ENCODE measurements around the gene HOXA4.

The HOXA4 gene

DNA sequence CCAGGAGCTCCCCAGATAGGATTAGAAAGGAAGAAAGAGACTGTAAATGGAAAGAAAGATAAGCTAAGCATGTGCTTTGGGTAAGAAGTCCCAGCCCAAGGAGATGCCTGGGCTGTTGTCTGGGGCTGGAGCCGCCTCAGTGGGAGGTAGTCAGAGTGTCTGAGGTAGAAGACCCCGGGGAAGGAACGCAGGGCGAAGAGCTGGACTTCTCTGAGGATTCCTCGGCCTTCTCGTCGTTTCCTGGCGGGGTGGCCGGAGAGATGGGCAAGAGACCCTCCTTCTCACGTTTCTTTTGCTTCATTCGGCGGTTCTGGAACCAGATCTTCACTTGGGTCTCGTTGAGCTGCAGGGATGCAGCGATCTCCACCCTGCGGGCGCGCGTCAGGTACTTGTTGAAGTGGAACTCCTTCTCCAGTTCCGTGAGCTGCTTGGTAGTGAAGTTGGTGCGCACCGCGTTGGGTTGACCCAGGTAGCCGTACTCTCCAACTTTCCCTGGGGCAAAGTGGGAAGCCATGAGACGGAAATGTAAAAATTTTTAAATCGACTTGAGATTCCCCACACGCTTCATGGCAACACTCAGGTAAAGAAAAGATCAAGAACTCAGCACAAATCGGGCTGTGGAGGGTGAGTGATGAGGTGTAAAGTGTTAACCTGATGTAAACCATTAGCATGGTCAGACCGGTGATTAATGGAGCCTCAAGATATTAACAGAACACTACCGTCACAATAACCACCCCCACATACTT lies 36.1 kb downstream of the HOXA4 start:
- no peak for DNase-seq (ENCODE audit: low read depth, low spot score)

DNA sequence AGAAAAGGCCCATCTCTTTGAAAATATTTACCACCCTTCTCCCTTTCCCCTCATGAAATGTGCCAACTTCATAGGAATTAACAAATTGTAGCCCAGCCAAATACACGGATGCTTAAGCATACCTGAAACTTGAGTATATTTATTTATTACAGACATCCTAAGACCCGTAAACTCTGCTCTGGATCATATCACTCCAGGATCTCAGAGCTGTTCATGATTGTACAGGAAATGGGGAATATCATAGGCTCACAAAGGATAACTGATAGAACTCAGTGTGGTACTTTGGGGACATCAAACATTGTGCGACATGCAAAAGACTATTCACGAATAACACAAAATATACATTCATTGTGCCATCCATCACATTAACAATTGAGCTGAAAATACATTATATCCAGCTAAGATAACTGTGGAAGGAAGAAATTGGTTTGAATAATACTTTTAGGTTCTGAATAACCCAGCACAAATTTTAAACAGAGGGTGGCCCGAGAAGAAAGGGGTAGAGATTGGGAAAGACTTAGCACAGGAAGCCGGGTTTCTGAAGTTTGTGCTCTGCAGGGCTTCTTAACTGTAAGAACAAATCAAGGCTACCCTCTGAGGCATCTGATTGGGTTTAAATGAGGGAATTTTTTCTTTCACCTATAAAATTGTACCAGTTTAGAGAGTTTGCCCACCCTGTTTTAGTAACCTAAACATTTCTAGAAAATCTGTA lies 37.2 kb downstream of the HOXA4 start:
- no peak for DNase-seq (ENCODE audit: low read depth, low spot score)

- DNase-seq (ENCODE audit: low read depth, low spot score) = no peak
These were observed 37.8 kb downstream of the HOXA4 start for GRCh38 chr7:27092819-27093110.

DNA sequence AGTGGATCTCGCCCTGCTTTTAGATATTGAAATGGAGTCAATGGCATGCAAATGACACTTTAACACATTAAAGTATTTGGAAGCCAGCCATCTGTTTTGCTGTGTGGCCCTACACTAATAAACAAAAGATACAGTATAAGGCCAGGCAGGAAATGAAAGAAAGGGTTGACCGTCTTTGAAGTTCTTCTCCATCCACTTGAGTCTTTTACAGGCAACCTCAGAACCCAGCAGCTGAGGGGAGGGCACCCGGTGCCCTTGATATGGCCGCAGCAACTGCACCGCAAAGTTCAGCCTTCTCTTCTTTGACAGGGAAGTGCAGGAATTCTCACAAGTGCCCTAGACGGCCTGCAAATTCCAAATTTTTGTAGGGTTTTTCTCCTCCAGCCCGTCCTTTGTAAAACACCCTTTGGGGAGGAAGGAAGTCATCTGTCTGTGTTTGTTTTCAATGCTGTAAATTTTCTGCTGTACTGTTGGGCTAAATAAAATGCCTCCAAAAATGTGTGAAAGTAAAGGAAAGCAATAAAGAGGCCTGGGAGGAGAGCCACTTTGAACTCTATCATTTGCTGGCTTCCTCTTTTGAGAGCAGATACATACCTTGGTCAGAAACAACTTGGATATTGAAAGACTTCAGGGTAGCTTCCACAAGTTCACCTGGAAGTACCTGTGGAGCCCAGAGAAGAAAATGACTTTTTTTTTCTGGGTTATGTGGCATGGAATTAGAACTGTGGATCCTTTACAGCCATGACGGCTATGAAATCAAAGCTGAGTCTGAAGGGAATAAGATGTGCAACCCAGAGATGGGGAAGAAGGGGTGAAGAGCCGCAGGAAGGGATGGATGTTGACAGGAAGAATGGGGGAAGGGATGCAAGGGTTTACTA lies 38.4 kb downstream of the HOXA4 start:
- no peak for DNase-seq (ENCODE audit: low read depth, low spot score)

GRCh38 chr7:27091105-27091504 lies 39.5 kb downstream of the HOXA4 start:
- DNase-seq (ENCODE audit: low read depth, low spot score) = no peak

DNA sequence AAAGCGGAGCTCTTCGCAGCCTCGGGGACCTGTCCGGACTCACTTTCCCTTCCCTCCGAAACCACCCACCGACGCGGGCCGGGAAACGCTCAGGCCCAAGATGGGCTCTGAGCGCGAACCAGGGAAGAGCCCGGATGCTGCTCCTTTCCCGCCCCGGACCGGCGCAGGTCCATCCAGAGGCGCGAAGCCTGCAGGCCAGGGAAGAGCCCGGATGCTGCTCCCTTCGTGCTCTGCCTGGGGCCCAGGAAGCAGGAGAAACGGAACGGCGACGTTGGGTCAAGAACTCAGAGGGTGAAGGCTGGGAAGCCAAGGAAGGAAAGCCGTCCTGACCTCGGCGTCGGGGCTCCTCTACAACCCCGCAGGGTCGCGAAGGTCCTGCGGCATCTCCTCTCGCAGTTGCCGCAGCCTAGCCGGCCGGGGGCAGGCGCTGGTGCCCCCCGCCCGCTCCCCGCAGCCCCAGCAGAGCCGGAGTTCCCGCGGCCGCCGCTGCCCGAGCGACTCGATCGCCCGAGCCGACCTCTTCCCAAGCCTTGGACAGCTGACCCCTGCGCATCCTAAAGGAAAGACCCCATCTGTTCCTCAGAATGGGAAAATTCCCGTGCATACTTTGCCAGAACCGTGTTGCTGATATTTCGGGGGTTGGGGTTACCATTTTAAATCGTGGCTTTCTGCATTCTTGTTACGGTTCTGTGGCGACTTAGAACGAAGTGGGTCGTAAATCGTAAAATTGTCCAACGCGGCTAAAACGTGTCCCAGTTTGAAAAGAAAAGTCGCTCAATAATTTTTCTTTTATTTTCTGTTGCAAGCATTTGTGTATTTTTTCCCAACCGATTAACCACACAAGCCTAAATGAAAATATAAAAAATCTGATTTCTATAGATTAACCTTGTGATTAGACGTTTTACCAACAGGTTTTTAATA lies 42.3 kb downstream of the HOXA4 start:
- DNase-seq (ENCODE audit: low read depth, low spot score) = no peak

GRCh38 chr7:27083646-27084045 lies 46.9 kb downstream of the HOXA4 start:
- DNase-seq (ENCODE audit: low read depth, low spot score) = no peak

- DNase-seq (ENCODE audit: low read depth, low spot score) = no peak
These were observed 48.4 kb downstream of the HOXA4 start for GRCh38 chr7:27082171-27082570.

DNA sequence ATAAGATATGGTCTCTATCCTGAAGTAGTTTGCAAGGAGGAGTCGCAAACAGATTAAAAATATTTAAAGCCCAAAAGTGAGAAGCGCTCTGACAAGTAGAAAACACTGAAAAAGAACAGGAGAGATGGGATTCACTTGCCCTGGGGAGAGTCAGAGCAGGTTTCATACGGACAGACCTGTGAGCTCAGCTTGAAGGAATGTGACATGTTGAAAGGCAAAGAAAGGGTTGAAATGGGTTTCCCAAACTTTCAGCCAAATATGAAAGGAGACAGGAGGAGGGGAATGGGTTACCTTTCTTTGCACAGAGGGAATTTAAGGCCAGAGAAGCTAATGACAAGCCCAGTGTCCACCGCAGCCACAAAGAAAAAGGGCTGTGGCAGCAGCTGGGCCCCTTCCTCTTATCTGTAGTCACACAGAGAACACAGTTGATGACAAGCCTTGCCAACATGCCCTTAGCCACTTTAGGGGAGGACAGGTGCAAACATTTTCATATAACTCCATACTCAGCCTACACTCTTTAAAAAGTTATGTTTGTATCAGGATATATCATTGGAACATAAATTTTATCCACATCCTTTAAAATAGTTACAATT lies 49.6 kb downstream of the HOXA4 start:
- no peak for DNase-seq (ENCODE audit: low read depth, low spot score)

- DNase-seq (ENCODE audit: low read depth, low spot score) = no peak
These were observed 51.2 kb downstream of the HOXA4 start for GRCh38 chr7:27079234-27079975.

DNA sequence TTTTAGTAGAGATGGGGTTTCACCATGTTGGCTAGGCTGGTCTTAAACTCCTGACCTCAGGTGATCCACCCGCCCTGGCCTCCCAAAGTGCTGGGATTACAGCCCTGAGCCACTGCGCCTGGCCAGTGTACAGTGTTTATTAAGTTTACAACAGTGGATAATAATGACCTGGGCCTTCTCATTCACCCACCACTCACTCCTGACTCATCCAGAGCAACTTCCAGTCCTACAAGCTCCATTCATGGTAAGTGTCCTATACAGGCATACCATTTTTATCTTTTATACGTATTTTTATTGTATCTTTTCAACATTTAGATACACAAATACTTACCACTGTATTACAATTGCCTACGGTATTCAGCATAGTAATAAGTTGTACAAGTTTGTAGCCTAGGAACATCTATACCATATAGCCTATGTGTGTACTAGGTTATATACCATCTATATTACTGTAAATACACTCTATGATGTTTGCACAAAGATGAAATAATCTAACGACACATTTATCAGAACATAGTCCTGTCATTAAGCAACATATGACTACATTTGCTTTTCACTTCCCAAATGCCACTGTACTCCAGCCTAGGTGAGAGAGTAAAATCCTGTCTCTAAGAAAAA lies 51.8 kb downstream of the HOXA4 start:
- DNase-seq (ENCODE audit: low read depth, low spot score) = no peak

All from brain pericyte (primary cell).